Trophoblast cell (in vitro differentiated cells and primary cell): Measurements from ENCODE around the gene WWP2.
A peak's percentile ranks its signal among the peaks of the same experiment; 100 is the strongest.

ENCODE experiments used
- DNase-seq, 2 donors: peaks; one replicate each; pipeline ENCODE4 v3.0.0-alpha.2; 2016
- H2AFZ ChIP-seq: 2 replicates; pipeline ENCODE4 v1.6.1; 2013; ENCODE audit warnings: low read length, moderate library complexity, mild to moderate bottlenecking; ENCODE audit not compliant: insufficient read depth, poor library complexity
- H2AK5ac ChIP-seq: 2 replicates; pipeline ENCODE4 v1.6.1; 2013; ENCODE audit warnings: mild to moderate bottlenecking, low read length
- H2BK120ac ChIP-seq: 2 replicates; pipeline ENCODE4 v1.6.1; 2013; ENCODE audit warnings: low read length, mild to moderate bottlenecking, moderate library complexity; ENCODE audit not compliant: insufficient read depth, poor library complexity
- H2BK12ac ChIP-seq: 2 replicates; pipeline ENCODE4 v1.6.1; 2013; ENCODE audit warnings: mild to moderate bottlenecking, low read length, moderate library complexity
- H2BK5ac ChIP-seq: 2 replicates; pipeline ENCODE4 v1.6.1; 2013; ENCODE audit warnings: low read length, low read depth, moderate library complexity, mild to moderate bottlenecking; ENCODE audit not compliant: poor library complexity
- H3K14ac ChIP-seq: 2 replicates; pipeline ENCODE4 v1.6.1; 2013; ENCODE audit warnings: mild to moderate bottlenecking, low read length
- H3K18ac ChIP-seq: 2 replicates; pipeline ENCODE4 v1.6.1; 2013; ENCODE audit warnings: mild to moderate bottlenecking, low read length
- H3K23ac ChIP-seq: 2 replicates; pipeline ENCODE4 v1.6.1; 2013; ENCODE audit warnings: low read length
- H3K27ac ChIP-seq: 2 replicates; pipeline ENCODE4 v1.5.1; 2013; ENCODE audit warnings: low read depth, mild to moderate bottlenecking, inconsistent platforms, low read length, moderate library complexity
- H3K27me3 ChIP-seq: 2 replicates; pipeline ENCODE4 v1.6.1; 2013; ENCODE audit warnings: inconsistent platforms, mild to moderate bottlenecking, low read length, moderate library complexity; ENCODE audit not compliant: insufficient read depth
- H3K36me3 ChIP-seq, 2 experiments: 1 replicate in 1 of 2; 2 replicates in 1 of 2; pipeline ENCODE4 v1.6.1; 2013; ENCODE audit warnings: low read length in 2 of 2, mild to moderate bottlenecking in 2 of 2, moderate library complexity in 1 of 2; ENCODE audit not compliant: insufficient read depth in 2 of 2, control insufficient read depth in 1 of 2
- H3K4ac ChIP-seq: 2 replicates; pipeline ENCODE4 v1.6.1; 2013; ENCODE audit warnings: low read depth, mild to moderate bottlenecking, low read length, moderate library complexity
- H3K4me1 ChIP-seq, 2 experiments: 1 replicate in 1 of 2; 2 replicates in 1 of 2; pipeline ENCODE4 v1.6.1; 2013; ENCODE audit warnings: low read length in 2 of 2, mild to moderate bottlenecking in 2 of 2, moderate library complexity in 1 of 2; ENCODE audit not compliant: insufficient read depth in 2 of 2, control insufficient read depth in 1 of 2
- H3K4me2 ChIP-seq: 2 replicates; pipeline ENCODE4 v1.6.1; 2013; ENCODE audit warnings: inconsistent platforms, mild to moderate bottlenecking, low read length, moderate library complexity
- H3K4me3 ChIP-seq: 2 replicates; pipeline ENCODE4 v1.5.1; 2013; ENCODE audit warnings: mild to moderate bottlenecking, low read depth, low read length, inconsistent platforms
- H3K79me1 ChIP-seq: one replicate; pipeline ENCODE4 v1.6.1; 2013; ENCODE audit warnings: low read length
- H3K79me2 ChIP-seq: 2 replicates; pipeline ENCODE4 v1.6.1; 2013; ENCODE audit warnings: low read length, mild to moderate bottlenecking; ENCODE audit not compliant: control insufficient read depth, insufficient read depth, poor library complexity
- H3K9ac ChIP-seq: 2 replicates; pipeline ENCODE4 v1.6.1; 2013; ENCODE audit warnings: mild to moderate bottlenecking, low read length
- H3K9me3 ChIP-seq: 2 replicates; pipeline ENCODE4 v1.6.1; 2013; ENCODE audit warnings: low read depth, mild to moderate bottlenecking, control low read depth, inconsistent platforms, low read length; ENCODE audit not compliant: insufficient read depth
- H4K12ac ChIP-seq: 2 replicates; pipeline ENCODE4 v1.6.1; 2013; ENCODE audit warnings: low read depth, mild to moderate bottlenecking, low read length, moderate library complexity
- H4K8ac ChIP-seq: 2 replicates; pipeline ENCODE4 v1.6.1; 2013; ENCODE audit warnings: low read depth, mild to moderate bottlenecking, low read length, moderate library complexity
- H4K91ac ChIP-seq: one replicate; pipeline ENCODE4 v1.6.1; 2013; ENCODE audit warnings: low read depth, mild to moderate bottlenecking, low read length, moderate library complexity
- whole genome bisulfite sequencing: extraction: QIAGEN DNeasy Blood & Tissue Kit; methylation state at CpG from one replicate; pipeline ENCODE4 v1.1.7; 2013; ENCODE audit warnings: missing lambda C conversion rate; ENCODE audit not compliant: insufficient read length, insufficient coverage; ENCODE audit errors: extremely low coverage; 5-methylcytosine and 5-hydroxymethylcytosine counted together

WWP2 gene

DNA sequence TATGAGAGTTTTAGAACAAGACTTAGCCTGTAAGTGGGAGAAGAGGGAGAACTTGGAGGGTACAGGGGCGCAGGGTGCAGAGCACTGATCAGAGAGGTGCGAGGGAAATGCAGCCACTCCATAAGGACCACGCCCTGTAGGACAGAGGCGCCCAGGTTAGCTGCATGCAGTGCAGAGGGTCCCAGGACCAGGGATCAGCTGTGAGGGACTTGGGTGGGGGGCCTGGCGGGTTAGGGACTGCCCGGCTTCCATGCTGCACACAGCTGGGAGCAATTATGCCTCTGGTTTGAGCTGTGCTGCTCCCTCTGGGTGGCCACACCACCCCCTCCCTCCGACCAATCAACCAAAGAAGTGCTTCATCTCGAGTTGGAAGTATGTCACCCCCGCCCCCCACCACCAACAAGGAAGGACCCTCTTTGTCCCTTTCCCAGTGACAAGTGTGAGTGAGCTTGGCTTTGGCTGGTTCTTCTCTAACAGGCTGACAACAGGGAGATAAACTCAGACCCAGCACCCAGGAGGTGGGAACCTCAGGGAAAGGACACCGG, 166.8 kb downstream of the WWP2 start:
- H3K14ac ChIP-seq = no peak overlapping the region
- no peaks in the 10 kb centered on the region for H3K27me3 ChIP-seq
- no peak overlapping the region for H3K4me3 ChIP-seq
- H3K9ac ChIP-seq = no peak overlapping the region
- H4K12ac ChIP-seq = no peak overlapping the region
- H3K27ac ChIP-seq = no peak overlapping the region
- H2AK5ac ChIP-seq = no peak overlapping the region
- H3K23ac ChIP-seq = no peak overlapping the region
- no peak overlapping the region for H2AFZ ChIP-seq
- no peak overlapping the region for H2BK5ac ChIP-seq
- H3K4me1 ChIP-seq = peaks cover 6 to 7% of the 10 kb centered on the region in 2 experiments
- H3K18ac ChIP-seq = no peak overlapping the region
- H3K79me2 ChIP-seq = no peaks in the 10 kb centered on the region
- peaks cover 16 to 20% of the 10 kb centered on the region in 2 experiments for H3K36me3 ChIP-seq
- H2BK12ac ChIP-seq = no peak overlapping the region
- no peak for DNase-seq
- H4K8ac ChIP-seq = no peak overlapping the region
- H3K4me2 ChIP-seq = no peak overlapping the region
- no peak overlapping the region for H4K91ac ChIP-seq
- H3K4ac ChIP-seq = no peak overlapping the region
- H3K79me1 ChIP-seq = peaks cover 2% of the 10 kb centered on the region
- no peaks in the 10 kb centered on the region for H3K9me3 ChIP-seq
- WGBS = no CpG with 5 or more reads among the region's 10 CpGs
- H2BK120ac ChIP-seq = no peak overlapping the region

DNA sequence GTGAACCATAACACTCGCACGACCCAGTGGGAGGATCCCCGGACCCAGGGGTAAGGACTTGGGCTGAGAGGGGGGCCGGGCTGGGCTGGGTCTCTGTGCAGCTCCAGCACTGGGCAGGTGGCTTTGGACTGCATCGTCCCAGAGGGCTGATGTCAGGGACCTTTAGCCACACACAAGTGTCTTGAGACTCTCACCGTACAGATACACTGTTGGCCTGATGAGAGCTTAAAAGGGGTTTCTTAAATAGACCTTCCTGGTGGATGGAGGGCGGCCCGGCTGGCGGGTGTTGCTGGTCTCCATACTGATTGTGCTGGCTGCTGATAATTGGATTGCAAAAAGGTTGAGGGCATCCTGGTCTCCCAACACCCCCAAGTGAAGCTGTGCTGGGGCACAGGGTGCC, 167.3 kb downstream of the WWP2 start:
- Histone ChIP-seq H3K9me3 (no peaks in the 10 kb centered on the region), H3K4ac (no peak overlapping the region), H3K79me1 (peaks cover 2% of the 10 kb centered on the region), H4K91ac (no peak overlapping the region), H3K18ac (no peak overlapping the region), H3K4me3 (no peak overlapping the region), H2AK5ac (no peak overlapping the region), H3K14ac (no peak overlapping the region), H3K27ac (no peak overlapping the region), H3K79me2 (no peaks in the 10 kb centered on the region), H4K12ac (no peak overlapping the region), H2BK120ac (no peak overlapping the region), H4K8ac (no peak overlapping the region), H3K36me3 (peaks cover 16 to 22% of the 10 kb centered on the region in 2 experiments), H3K4me2 (no peak overlapping the region), H2AFZ (no peak overlapping the region), H3K4me1 (peaks cover 6 to 7% of the 10 kb centered on the region in 2 experiments), H2BK5ac (no peak overlapping the region), H3K23ac (no peak overlapping the region), H3K27me3 (no peaks in the 10 kb centered on the region), H2BK12ac (no peak overlapping the region), H3K9ac (no peak overlapping the region)
- no CpG with 5 or more reads among the region's 9 CpGs for WGBS
- DNase-seq = no peak

DNA sequence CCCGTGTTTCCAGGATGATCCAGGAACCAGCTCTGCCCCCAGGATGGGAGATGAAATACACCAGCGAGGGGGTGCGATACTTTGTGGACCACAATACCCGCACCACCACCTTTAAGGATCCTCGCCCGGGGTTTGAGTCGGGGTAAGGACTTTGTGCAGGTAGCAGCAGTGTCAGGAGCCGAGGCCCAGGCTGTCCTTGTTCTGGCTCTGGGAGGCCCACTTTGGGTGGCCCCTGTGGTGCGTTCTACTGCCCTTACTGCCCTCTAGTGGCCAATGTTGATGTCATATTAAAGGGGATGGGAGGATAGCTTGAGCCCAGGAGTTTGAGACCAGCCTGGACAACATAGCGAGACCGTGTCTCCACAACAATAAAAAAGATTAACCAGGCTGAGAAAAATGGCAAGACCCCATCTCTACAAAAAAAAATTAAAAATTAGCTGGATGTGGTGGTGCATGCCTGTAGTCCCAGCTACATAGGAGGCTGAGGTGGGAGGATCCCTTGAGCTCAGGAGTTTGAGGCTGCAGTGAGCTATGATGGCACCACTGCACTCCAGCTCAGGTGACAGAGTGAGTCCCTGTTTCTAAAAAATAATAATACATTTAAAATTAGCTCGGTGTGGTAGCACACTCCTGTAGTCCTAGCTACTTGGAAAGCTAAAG, 168.1 kb downstream of the WWP2 start:
- no peaks in the 10 kb centered on the region for H3K79me1 ChIP-seq
- H4K8ac ChIP-seq = no peak overlapping the region
- no peak overlapping the region for H3K14ac ChIP-seq
- no peak overlapping the region for H4K12ac ChIP-seq
- no peak overlapping the region for H3K4ac ChIP-seq
- no peak overlapping the region for H4K91ac ChIP-seq
- no peak overlapping the region for H3K27ac ChIP-seq
- no peak overlapping the region for H2BK5ac ChIP-seq
- peak; percentile 61 to 87 for DNase-seq
- no peak overlapping the region for H3K23ac ChIP-seq
- H2BK12ac ChIP-seq = no peak overlapping the region
- H3K36me3 ChIP-seq = peaks cover 21 to 28% of the 10 kb centered on the region in 2 experiments
- H3K18ac ChIP-seq = no peak overlapping the region
- no peak overlapping the region for H3K4me3 ChIP-seq
- H3K27me3 ChIP-seq = no peaks in the 10 kb centered on the region
- H3K9me3 ChIP-seq = no peaks in the 10 kb centered on the region
- no peak overlapping the region for H2AK5ac ChIP-seq
- no peak overlapping the region for H2BK120ac ChIP-seq
- no peak overlapping the region for H3K9ac ChIP-seq
- H3K4me1 ChIP-seq = peaks cover 1 to 2% of the 10 kb centered on the region in 2 experiments
- H2AFZ ChIP-seq = no peak overlapping the region
- H3K79me2 ChIP-seq = no peaks in the 10 kb centered on the region
- WGBS = no CpG with 5 or more reads among the region's 12 CpGs
- H3K4me2 ChIP-seq = no peak overlapping the region

DNA sequence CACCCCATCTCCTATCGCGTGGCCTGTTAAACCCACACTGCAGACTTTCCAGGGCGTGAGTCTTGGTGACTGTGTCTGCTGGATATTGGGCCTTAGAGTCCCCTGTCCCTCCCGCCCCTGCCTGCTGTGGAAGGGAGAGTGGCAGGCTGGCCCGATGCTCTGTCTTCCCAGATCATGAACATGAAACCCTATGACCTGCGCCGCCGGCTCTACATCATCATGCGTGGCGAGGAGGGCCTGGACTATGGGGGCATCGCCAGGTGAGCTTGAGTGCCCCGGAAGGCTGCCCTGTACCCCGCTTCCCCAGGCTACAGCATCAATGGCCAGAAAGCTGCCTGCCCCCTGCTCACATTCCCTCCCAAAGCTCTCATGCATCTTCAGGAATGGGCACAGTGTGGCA, 169.5 kb downstream of the WWP2 start:
- no peak overlapping the region for H2BK5ac ChIP-seq
- H3K79me2 ChIP-seq = no peaks in the 10 kb centered on the region
- H3K18ac ChIP-seq = no peak overlapping the region
- no peak overlapping the region for H4K8ac ChIP-seq
- H2BK120ac ChIP-seq = no peak overlapping the region
- H2BK12ac ChIP-seq = no peak overlapping the region
- no peak overlapping the region for H4K91ac ChIP-seq
- no peaks in the 10 kb centered on the region for H3K9me3 ChIP-seq
- no peak overlapping the region for H2AK5ac ChIP-seq
- H3K27ac ChIP-seq = no peak overlapping the region
- H3K27me3 ChIP-seq = no peaks in the 10 kb centered on the region
- H3K4ac ChIP-seq = no peak overlapping the region
- no peak overlapping the region for H3K14ac ChIP-seq
- no peak overlapping the region for H3K9ac ChIP-seq
- no peaks in the 10 kb centered on the region for H3K4me1 ChIP-seq
- H3K23ac ChIP-seq = no peak overlapping the region
- no peak overlapping the region for H3K4me3 ChIP-seq
- no peak overlapping the region for H3K4me2 ChIP-seq
- H3K36me3 ChIP-seq = peaks cover 22 to 39% of the 10 kb centered on the region in 2 experiments
- DNase-seq = no peak
- no peak overlapping the region for H4K12ac ChIP-seq
- H2AFZ ChIP-seq = no peak overlapping the region
- no peaks in the 10 kb centered on the region for H3K79me1 ChIP-seq
- no CpG with 5 or more reads among the region's 13 CpGs for WGBS
